Keratinocyte (primary cell): ENCODE data around the gene BCL11B. TPM values are rescaled to one million over a fixed set of nuclear protein-coding genes. Genes with fewer than 3 reads are reported as not detected.

Experiments used
- DNase-seq: peaks from one replicate; pipeline ENCODE4 v3.0.0-alpha.2; 2011; ENCODE audit warnings: low read depth, missing footprints, low spot score
- FAIRE-seq: peaks from 2 replicates; lab custom pipeline; 2011; peaks lifted over from hg19 to GRCh38; lab: Jason Lieb, UNC
- H2AFZ ChIP-seq: 2 replicates; pipeline ENCODE4 v1.6.0; 2012; ENCODE audit warnings: low read length, control low read depth, inconsistent platforms; ENCODE audit not compliant: control insufficient read depth
- H3K27ac ChIP-seq: 2 replicates; pipeline ENCODE4 v1.5.1; 2011; ENCODE audit warnings: low read length; ENCODE audit not compliant: control insufficient read depth, insufficient read depth
- H3K27me3 ChIP-seq: 3 replicates; pipeline ENCODE4 v1.6.0; 2011; ENCODE audit warnings: low read length; ENCODE audit not compliant: control insufficient read depth, insufficient read depth; ENCODE audit errors: extremely low read depth
- H3K36me3 ChIP-seq, 2 experiments: 2 replicates in 1 of 2; 3 replicates in 1 of 2; pipeline ENCODE4 v1.5.1; 2011; ENCODE audit warnings: low read length in 2 of 2, mild to moderate bottlenecking in 1 of 2; ENCODE audit not compliant: control insufficient read depth in 2 of 2, insufficient read depth in 2 of 2; ENCODE audit errors: extremely low read depth in 1 of 2
- H3K4me1 ChIP-seq: 3 replicates; pipeline ENCODE4 v1.5.1; 2011; ENCODE audit warnings: low read length; ENCODE audit not compliant: control insufficient read depth, insufficient read depth; ENCODE audit errors: extremely low read depth
- H3K4me2 ChIP-seq: 3 replicates; pipeline ENCODE4 v1.6.0; 2011; ENCODE audit warnings: low read depth, low read length; ENCODE audit not compliant: control insufficient read depth, insufficient read depth; ENCODE audit errors: extremely low read depth
- H3K4me3 ChIP-seq, 3 experiments: fragments of 200-600 bp in 1 of 3; sonication (generic) in 1 of 3; 2 replicates in 2 of 3; 3 replicates in 1 of 3; pipeline ENCODE4 v1.5.1; 2011 to 2016; ENCODE audit warnings: low read length in 3 of 3, mild to moderate bottlenecking in 3 of 3, control low read depth in 2 of 3, inconsistent platforms in 1 of 3, low read depth in 1 of 3, mixed read lengths in 1 of 3, mixed run types in 1 of 3, moderate library complexity in 1 of 3; ENCODE audit not compliant: control insufficient read depth in 2 of 3, insufficient read depth in 2 of 3; ENCODE audit errors: extremely low read depth in 1 of 3
- H3K79me2 ChIP-seq: 2 replicates; pipeline ENCODE4 v1.6.0; 2012; ENCODE audit warnings: low read length; ENCODE audit not compliant: control insufficient read depth, insufficient read depth
- H3K9ac ChIP-seq: 3 replicates; pipeline ENCODE4 v1.6.0; 2011; ENCODE audit warnings: low read length; ENCODE audit not compliant: control insufficient read depth, insufficient read depth; ENCODE audit errors: extremely low read depth
- H3K9me1 ChIP-seq: 3 replicates; pipeline ENCODE4 v1.6.0; 2011; ENCODE audit warnings: low read length; ENCODE audit not compliant: control insufficient read depth, insufficient read depth; ENCODE audit errors: extremely low read depth
- H3K9me3 ChIP-seq: 2 replicates; pipeline ENCODE4 v1.5.1; 2012; ENCODE audit warnings: low read depth, low read length; ENCODE audit not compliant: control insufficient read depth
- H4K20me1 ChIP-seq: 3 replicates; pipeline ENCODE4 v1.6.0; 2011; ENCODE audit warnings: low read length; ENCODE audit not compliant: control insufficient read depth, insufficient read depth; ENCODE audit errors: extremely low read depth
- EZH2 ChIP-seq: IDR thresholded peaks from one replicate; pipeline ENCODE4 v1.6.1; 2012; ENCODE audit warnings: inconsistent platforms, mild to moderate bottlenecking, low read length, moderate library complexity
- dilution Hi-C: fragments of 300-500 bp; cut with MboI; formaldehyde crosslinking; loops from one replicate; pipeline ENCODE4 v1.7.0; 2020; ENCODE audit warnings: low sequenced_read_pairs; ENCODE audit not compliant: extremely low pct_ligation_motif_present
- polyA plus RNA-seq, 5 experiments: library from polyadenylated mRNA; depleted of rRNA in 3 of 5; stranded (reverse) in 3 of 5; stranded (forward) in 1 of 5; unstranded in 1 of 5; fragments of >200 nt; gene quantifications; 1 replicate in 1 of 5; 2 replicates in 3 of 5; 3 replicates in 1 of 5; pipeline versions ENCODE4 v1.2.1 to v1.2.3, GENCODE V29; 2011 to 2012; ENCODE audit warnings: missing spikeins in 2 of 5, low read depth in 1 of 5, low replicate concordance in 1 of 5
- TF ChIP-seq, protein P1 (sequence below), 3 experiments: IDR thresholded peaks in 1 of 3; conservative IDR thresholded peaks in 1 of 3; optimal IDR thresholded peaks in 1 of 3; 2 replicates in 2 of 3; 3 replicates in 1 of 3; pipeline versions ENCODE3 to v1.5.1; 2011; ENCODE audit warnings: low read length in 3 of 3, mild to moderate bottlenecking in 3 of 3, moderate library complexity in 2 of 3, control low read depth in 1 of 3, inconsistent platforms in 1 of 3; ENCODE audit not compliant: insufficient read depth in 2 of 3; ENCODE audit errors: extremely low read depth in 1 of 3

Gene BCL11B
- polyA plus RNA-seq, 1 donor (not counting 4 experiments of a cell fraction or from before 2014, with no cell fraction given), result 5.2 TPM

DNA sequence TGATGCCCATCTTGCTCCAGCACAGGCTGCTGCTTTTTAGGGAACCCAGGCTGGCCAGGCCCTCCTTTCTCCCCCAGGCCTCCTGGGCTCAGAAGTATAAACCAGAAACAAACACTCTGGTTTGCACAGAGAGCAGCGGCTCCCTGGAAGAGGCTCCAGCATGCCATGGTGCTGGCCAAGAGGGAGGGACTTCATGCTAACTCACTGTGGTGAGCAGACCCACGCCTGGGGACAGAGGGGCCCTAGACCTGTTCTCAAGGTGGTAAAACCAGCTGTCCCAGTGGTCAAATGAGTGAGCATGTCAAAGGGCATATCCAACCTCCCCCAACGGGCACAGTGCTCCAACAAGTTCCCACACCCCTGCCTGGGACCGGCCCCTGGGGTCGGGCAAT lies 15.5 kb downstream of the BCL11B start:
- H3K9ac ChIP-seq, result no peak overlapping the region
- no peaks in the 10 kb centered on the region for H3K27me3 ChIP-seq
- no peak overlapping the region for H3K4me2 ChIP-seq
- no peak for TF ChIP-seq EZH2
- TF ChIP-seq, protein P1, sequence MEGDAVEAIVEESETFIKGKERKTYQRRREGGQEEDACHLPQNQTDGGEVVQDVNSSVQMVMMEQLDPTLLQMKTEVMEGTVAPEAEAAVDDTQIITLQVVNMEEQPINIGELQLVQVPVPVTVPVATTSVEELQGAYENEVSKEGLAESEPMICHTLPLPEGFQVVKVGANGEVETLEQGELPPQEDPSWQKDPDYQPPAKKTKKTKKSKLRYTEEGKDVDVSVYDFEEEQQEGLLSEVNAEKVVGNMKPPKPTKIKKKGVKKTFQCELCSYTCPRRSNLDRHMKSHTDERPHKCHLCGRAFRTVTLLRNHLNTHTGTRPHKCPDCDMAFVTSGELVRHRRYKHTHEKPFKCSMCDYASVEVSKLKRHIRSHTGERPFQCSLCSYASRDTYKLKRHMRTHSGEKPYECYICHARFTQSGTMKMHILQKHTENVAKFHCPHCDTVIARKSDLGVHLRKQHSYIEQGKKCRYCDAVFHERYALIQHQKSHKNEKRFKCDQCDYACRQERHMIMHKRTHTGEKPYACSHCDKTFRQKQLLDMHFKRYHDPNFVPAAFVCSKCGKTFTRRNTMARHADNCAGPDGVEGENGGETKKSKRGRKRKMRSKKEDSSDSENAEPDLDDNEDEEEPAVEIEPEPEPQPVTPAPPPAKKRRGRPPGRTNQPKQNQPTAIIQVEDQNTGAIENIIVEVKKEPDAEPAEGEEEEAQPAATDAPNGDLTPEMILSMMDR (optimal IDR thresholded peaks at IDR 0.05 in 1 of 3, IDR thresholded peaks at IDR 0.05 in 1 of 3, conservative IDR thresholded peaks at IDR 0.05 in 1 of 3; ENCODE audit: extremely low read depth in 1 of 3, insufficient read depth in 2 of 3, low read length in 3 of 3), result no peak
- H4K20me1 ChIP-seq, result no peaks in the 10 kb centered on the region
- H3K9me3 ChIP-seq, result no peaks in the 10 kb centered on the region
- H2AFZ ChIP-seq, result no peak overlapping the region
- no peaks in the 10 kb centered on the region for H3K9me1 ChIP-seq
- no peak overlapping the region for H3K27ac ChIP-seq
- peaks cover 15 to 25% of the 10 kb centered on the region in 2 experiments for H3K36me3 ChIP-seq
- DNase-seq (no peak), FAIRE-seq (no peak)
- H3K79me2 ChIP-seq, result peaks cover 98% of the 10 kb centered on the region
- dilution Hi-C loops, result no loop called here
- no peak overlapping the region for H3K4me3 ChIP-seq
- peaks cover 36% of the 10 kb centered on the region for H3K4me1 ChIP-seq

DNA sequence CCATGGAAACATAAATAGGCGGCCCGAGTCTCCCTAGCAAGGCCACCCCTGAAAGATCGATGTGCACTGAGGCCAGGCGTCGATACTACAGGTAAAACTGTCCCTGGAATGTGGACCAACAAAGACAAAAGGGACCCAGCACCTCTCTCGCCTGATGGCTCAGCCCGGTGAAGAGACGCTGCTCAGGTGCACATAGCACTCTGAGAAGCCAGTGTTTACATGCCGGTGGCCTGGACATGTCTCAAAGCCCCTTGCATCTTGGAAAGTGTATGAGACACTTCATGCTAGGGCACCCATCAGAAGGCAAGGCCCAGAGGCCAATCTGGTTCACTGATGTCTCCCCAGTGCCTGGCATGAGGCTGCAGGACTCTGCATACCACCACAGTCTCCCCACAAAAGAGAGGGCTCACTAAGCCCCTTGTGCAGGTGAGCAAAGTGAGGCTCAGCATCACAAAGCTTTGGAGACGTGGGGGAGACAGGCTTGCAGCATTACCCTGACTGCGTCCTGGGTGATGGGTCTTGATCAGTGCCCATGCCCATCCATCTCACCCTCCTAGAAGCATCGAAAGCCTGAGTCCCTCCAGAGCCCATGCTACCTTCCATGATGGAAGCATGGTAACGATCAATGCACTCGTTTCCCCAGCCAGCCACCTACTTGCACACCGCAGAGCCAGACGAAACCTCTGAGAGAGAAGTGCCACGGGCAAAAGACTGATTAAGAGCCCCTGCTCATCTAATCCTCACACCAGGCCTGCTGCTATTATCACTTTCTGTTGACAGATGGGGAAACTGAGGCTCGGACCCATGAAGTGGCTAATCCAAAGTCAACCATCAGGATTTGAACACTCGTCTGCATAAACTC lies 16.1 kb downstream of the BCL11B start:
- no peak overlapping the region for H3K27ac ChIP-seq
- DNase-seq (no peak), FAIRE-seq (no peak)
- peaks cover 17 to 25% of the 10 kb centered on the region in 2 experiments for H3K36me3 ChIP-seq
- no peak overlapping the region for H3K4me2 ChIP-seq
- TF ChIP-seq, protein P1 (optimal IDR thresholded peaks at IDR 0.05 in 1 of 3, IDR thresholded peaks at IDR 0.05 in 1 of 3, conservative IDR thresholded peaks at IDR 0.05 in 1 of 3; ENCODE audit: extremely low read depth in 1 of 3, insufficient read depth in 2 of 3, low read length in 3 of 3), result no peak
- TF ChIP-seq EZH2, result no peak
- no peaks in the 10 kb centered on the region for H4K20me1 ChIP-seq
- peaks cover 32% of the 10 kb centered on the region for H3K4me1 ChIP-seq
- H3K9me1 ChIP-seq, result no peaks in the 10 kb centered on the region
- H3K9me3 ChIP-seq, result no peaks in the 10 kb centered on the region
- no peak overlapping the region for H3K9ac ChIP-seq
- peaks cover 98% of the 10 kb centered on the region for H3K79me2 ChIP-seq
- H3K4me3 ChIP-seq, result no peak overlapping the region
- H3K27me3 ChIP-seq, result no peaks in the 10 kb centered on the region
- no peak overlapping the region for H2AFZ ChIP-seq
- dilution Hi-C loops, result no loop called here
